B cell (primary cell): ENCODE measurements around the gene TPST1. TPM values are rescaled to one million over a fixed set of nuclear protein-coding genes. Genes with fewer than 3 reads are reported as not detected.

Experiments
- ATAC-seq: fragments of 200-7000 bp; cut with Tn5 transposase; one replicate; pipeline ENCODE4 v1.10.0; 2021; ENCODE audit warnings: low read depth, mild to moderate bottlenecking, moderate number of reproducible peaks, moderate library complexity
- CTCF ChIA-PET: fragments of 350-600 bp; sonication (Branson Sonifier 250); formaldehyde crosslinking; loops from one replicate; lab custom pipeline; 2021; ENCODE audit warnings: antibody characterized with exemption, inconsistent platforms; lab: Charles Lee
- POLR2A ChIA-PET: fragments of 350-600 bp; sonication (Branson Sonifier 250); formaldehyde crosslinking; loops from one replicate; lab custom pipeline; 2021; ENCODE audit warnings: antibody characterized with exemption; lab: Charles Lee
- DNase-seq: peaks from one replicate; pipeline ENCODE4 v3.0.0; 2013
- H2AFZ ChIP-seq: 2 replicates; pipeline ENCODE4 v1.6.1; 2012; ENCODE audit warnings: mild to moderate bottlenecking, low read depth, low read length; ENCODE audit not compliant: insufficient read depth, poor library complexity, severe bottlenecking
- H3K27ac ChIP-seq, 2 donors: 1 replicate in 1 of 2; 2 replicates in 1 of 2; pipeline ENCODE4 v1.5.1; 2012 to 2013; ENCODE audit warnings: low read length in 2 of 2, mild to moderate bottlenecking in 2 of 2, moderate library complexity in 1 of 2
- H3K27me3 ChIP-seq, 4 experiments: fragments of 200-600 bp in 1 of 4; sonication (generic) in 1 of 4; replicated peaks in 1 of 4; 1 replicate in 2 of 4; 2 replicates in 2 of 4; pipeline versions ENCODE4 v1.6.1 to v1.7.0; 2013 to 2016; ENCODE audit warnings: low read length in 3 of 4, mild to moderate bottlenecking in 2 of 4, mixed read lengths in 1 of 4, moderate library complexity in 1 of 4; ENCODE audit not compliant: insufficient read depth in 4 of 4, control insufficient read depth in 3 of 4; ENCODE audit errors: control extremely low read depth in 1 of 4
- H3K36me3 ChIP-seq, 2 experiments: replicated peaks in 1 of 2; 1 replicate in 1 of 2; 2 replicates in 1 of 2; pipeline versions ENCODE4 v1.6.1 to v1.7.1; 2013; ENCODE audit warnings: low read length in 1 of 2; ENCODE audit not compliant: insufficient read depth in 2 of 2, control insufficient read depth in 1 of 2; ENCODE audit errors: control extremely low read depth in 1 of 2, extremely low read depth in 1 of 2
- H3K4me1 ChIP-seq, 2 donors: fragments of 200-600 bp in 1 of 2; sonication (generic) in 1 of 2; 1 replicate in 1 of 2; 2 replicates in 1 of 2; pipeline versions ENCODE4 v1.5.1 to v1.6.1; 2013 to 2017; ENCODE audit warnings: low read length in 2 of 2; ENCODE audit not compliant: control insufficient read depth in 2 of 2, insufficient read depth in 2 of 2
- H3K4me2 ChIP-seq: replicated peaks from 2 replicates; pipeline ENCODE3; 2012; ENCODE audit warnings: mild to moderate bottlenecking, low read depth, low read length; ENCODE audit not compliant: poor library complexity, severe bottlenecking
- H3K4me3 ChIP-seq, 5 experiments: fragments of 200-600 bp in 1 of 5; sonication (generic) in 1 of 5; 1 replicate in 3 of 5; 2 replicates in 2 of 5; pipeline versions ENCODE4 v1.5.1 to v1.7.0; 2011 to 2016; ENCODE audit warnings: low read length in 4 of 5, mild to moderate bottlenecking in 4 of 5, low read depth in 2 of 5, control low read depth in 1 of 5, moderate library complexity in 1 of 5; ENCODE audit not compliant: insufficient read depth in 1 of 5; ENCODE audit errors: control extremely low read depth in 1 of 5, extremely low read depth in 1 of 5
- H3K79me2 ChIP-seq: fragments of 200-600 bp; sonication (generic); one replicate; pipeline ENCODE4 v1.6.0; 2016; ENCODE audit warnings: low read length; ENCODE audit not compliant: control insufficient read depth, insufficient read depth
- H3K9ac ChIP-seq: fragments of 200-600 bp; sonication (generic); 2 replicates; pipeline ENCODE4 v1.6.1; 2017; ENCODE audit warnings: mild to moderate bottlenecking, low read length, moderate library complexity
- H3K9me3 ChIP-seq, 3 donors: one replicate each; pipeline versions ENCODE4 v1.6.1 to v1.7.1; 2013; ENCODE audit warnings: low read length in 2 of 3; ENCODE audit not compliant: control insufficient read depth in 2 of 3, insufficient read depth in 1 of 3; ENCODE audit errors: control extremely low read depth in 1 of 3
- H4K20me1 ChIP-seq: 2 replicates; pipeline ENCODE4 v1.6.0; 2012; ENCODE audit warnings: mild to moderate bottlenecking, low read length; ENCODE audit not compliant: insufficient read depth, control insufficient read depth, poor library complexity, severe bottlenecking
- H3K27ac Mint-ChIP-seq: one replicate; pipeline ENCODE4 v1.8.0; 2021; ENCODE audit warnings: mixed read lengths
- H3K27me3 Mint-ChIP-seq: one replicate; pipeline ENCODE4 v1.8.0; 2021; ENCODE audit warnings: mixed read lengths
- H3K4me1 Mint-ChIP-seq: one replicate; pipeline ENCODE4 v1.8.0; 2021; ENCODE audit warnings: mixed read lengths
- H3K4me3 Mint-ChIP-seq: one replicate; pipeline ENCODE4 v1.8.0; 2021; ENCODE audit warnings: mixed read lengths
- H3K9me3 Mint-ChIP-seq: one replicate; pipeline ENCODE4 v1.8.0; 2022; ENCODE audit warnings: mixed read lengths; ENCODE audit not compliant: insufficient read depth
- CTCF ChIP-seq: fragments of 200-600 bp; IDR thresholded peaks from one replicate; pipeline ENCODE4 v1.8.0; 2022; ENCODE audit warnings: antibody characterized with exemption, mild to moderate bottlenecking
- EZH2 ChIP-seq: IDR thresholded peaks from 2 replicates; pipeline ENCODE4 v1.6.1; 2012; ENCODE audit warnings: borderline replicate concordance, low read depth, mild to moderate bottlenecking, moderate library complexity, low read length; ENCODE audit not compliant: insufficient read depth, poor library complexity, severe bottlenecking
- WGBS: methylation state at CpG from one replicate; pipeline ENCODE4 v1.1.5; 2013; ENCODE audit warnings: missing lambda C conversion rate; ENCODE audit not compliant: insufficient coverage; 5-methylcytosine and 5-hydroxymethylcytosine counted together
- intact Hi-C: fragments of 100-400 bp; cut with micrococcal nuclease; formaldehyde crosslinking; loops from one replicate; pipeline ENCODE4 v1.10.0; 2022
- polyA plus RNA-seq: library from polyadenylated mRNA; depleted of rRNA; stranded (reverse); fragments of >200 nt; gene quantifications from 2 replicates; pipeline ENCODE4 v1.2.3, GENCODE V29; 2012
- total RNA-seq, 2 donors: library from RNA; stranded (reverse); fragments of 120-200 nt in 1 of 2; gene quantifications; 1 replicate in 1 of 2; 2 replicates in 1 of 2; pipeline versions ENCODE4 v1.2.3 to v1.2.4, GENCODE V29; 2013 to 2022

The TPST1 gene
- total and polyA plus RNA-seq, 2 donors (not counting 1 experiment from before 2014, with no cell fraction given): 13.0 to 17.0 TPM

GRCh38 chr7:66198956-66199355 is 6.2 kb upstream of the TPST1 start:
- peaks cover 11% of the 10 kb centered on the region for H3K27me3 Mint-ChIP-seq
- no peak overlapping the region for H3K4me3 Mint-ChIP-seq
- ChIA-PET POLR2A (no interaction called here), CTCF (no interaction called here)
- WGBS: 89% methylated on average over 3 of the region's 4 CpGs
- no peak overlapping the region for H3K27ac Mint-ChIP-seq
- Histone ChIP-seq H3K4me3 (no peak overlapping the region), H3K27me3 (peaks cover 0 to 4% (median 1%) of the 10 kb centered on the region in 4 experiments), H3K79me2 (no peaks in the 10 kb centered on the region), H3K4me1 (no peaks in the 10 kb centered on the region), H3K27ac (no peak overlapping the region), H2AFZ (no peak overlapping the region), H3K36me3 (no peaks in the 10 kb centered on the region), H3K9me3 (no peaks in the 10 kb centered on the region), H4K20me1 (no peaks in the 10 kb centered on the region), H3K4me2 (no peak overlapping the region), H3K9ac (no peak overlapping the region)
- ATAC-seq (no peak), DNase-seq (no peak)
- H3K9me3 Mint-ChIP-seq: no peaks in the 10 kb centered on the region
- no peaks in the 10 kb centered on the region for H3K4me1 Mint-ChIP-seq
- intact Hi-C loops: no loop called here
- TF ChIP-seq CTCF (no peak), EZH2 (no peak)

- no peaks in the 10 kb centered on the region for H3K9me3 Mint-ChIP-seq
- H3K36me3 ChIP-seq: no peaks in the 10 kb centered on the region
- peaks cover 24 to 26% of the 10 kb centered on the region in 2 donors for H3K4me1 ChIP-seq
- H3K27me3 ChIP-seq: peaks cover 0 to 4% (median 1%) of the 10 kb centered on the region in 4 experiments
- WGBS: 30% methylated on average over 6 of the region's 8 CpGs
- H2AFZ ChIP-seq: peak overlapping the region; percentile 57
- H3K27ac ChIP-seq: no peak overlapping the region
- H3K4me1 Mint-ChIP-seq: peaks cover 23% of the 10 kb centered on the region
- peaks cover 11% of the 10 kb centered on the region for H3K27me3 Mint-ChIP-seq
- no peak overlapping the region for H3K4me3 Mint-ChIP-seq
- no peak overlapping the region for H3K27ac Mint-ChIP-seq
- ATAC-seq (no peak), DNase-seq (no peak)
- peaks cover 11% of the 10 kb centered on the region for H4K20me1 ChIP-seq
- intact Hi-C loops: no loop called here
- TF ChIP-seq CTCF (no peak), EZH2 (no peak)
- H3K4me2 ChIP-seq: no peak overlapping the region
- no peak overlapping the region for H3K4me3 ChIP-seq
- no peaks in the 10 kb centered on the region for H3K9me3 ChIP-seq
- H3K79me2 ChIP-seq: peaks cover 14% of the 10 kb centered on the region
- POLR2A ChIA-PET: no interaction called here
- CTCF ChIA-PET: no interaction called here
- no peak overlapping the region for H3K9ac ChIP-seq
Measured at GRCh38 chr7:66202441-66202840, 2.7 kb upstream of the TPST1 start.
